ENCODE data around the gene DLGAP4. TPM values are rescaled to one million over a fixed set of nuclear protein-coding genes. Genes with fewer than 3 reads are reported as not detected.
"Not testable (repeated sequence)": the region's sequence is repeated elsewhere in the genome, so short reads cannot be mapped to it uniquely, and the experiment has no call there.

The DLGAP4 gene
- total and polyA plus RNA-seq, 10 of the 15 experiments (the other 5 are each of a cell fraction or from before 2014, with no cell fraction given), result 0.42 to 43.3 (median 19.0) TPM

- ChIA-PET RAD21 (ENCODE audit: unreplicated experiment) (no interaction called here), SMC1A (ENCODE audit: uncharacterized antibody, unreplicated experiment) (no interaction called here), CTCF (interaction anchor here (1.7 kb wide), 1 partner anchor 21 kb away, joined by 6 read pairs; no protein-coding TSS in a partner anchor), POLR2A (no interaction called here)
- intact Hi-C loops (cut with micrococcal nuclease; ENCODE audit: unreplicated experiment) (no loop called here), in situ Hi-C loops (cut with MboI) (no loop called here)
- no TSS peak for BruUV-seq (replicated peaks)
- no peak for ATAC-seq
- TF ChIP-seq FOXM1 (IDR thresholded peaks at IDR 0.05; ENCODE audit: low read depth, low read length) (no peak), RAD21 (IDR thresholded peaks at IDR 0.05; ENCODE audit: insufficient read depth, low read depth, low read length) (no peak)
- TF ChIP-seq, protein P1, sequence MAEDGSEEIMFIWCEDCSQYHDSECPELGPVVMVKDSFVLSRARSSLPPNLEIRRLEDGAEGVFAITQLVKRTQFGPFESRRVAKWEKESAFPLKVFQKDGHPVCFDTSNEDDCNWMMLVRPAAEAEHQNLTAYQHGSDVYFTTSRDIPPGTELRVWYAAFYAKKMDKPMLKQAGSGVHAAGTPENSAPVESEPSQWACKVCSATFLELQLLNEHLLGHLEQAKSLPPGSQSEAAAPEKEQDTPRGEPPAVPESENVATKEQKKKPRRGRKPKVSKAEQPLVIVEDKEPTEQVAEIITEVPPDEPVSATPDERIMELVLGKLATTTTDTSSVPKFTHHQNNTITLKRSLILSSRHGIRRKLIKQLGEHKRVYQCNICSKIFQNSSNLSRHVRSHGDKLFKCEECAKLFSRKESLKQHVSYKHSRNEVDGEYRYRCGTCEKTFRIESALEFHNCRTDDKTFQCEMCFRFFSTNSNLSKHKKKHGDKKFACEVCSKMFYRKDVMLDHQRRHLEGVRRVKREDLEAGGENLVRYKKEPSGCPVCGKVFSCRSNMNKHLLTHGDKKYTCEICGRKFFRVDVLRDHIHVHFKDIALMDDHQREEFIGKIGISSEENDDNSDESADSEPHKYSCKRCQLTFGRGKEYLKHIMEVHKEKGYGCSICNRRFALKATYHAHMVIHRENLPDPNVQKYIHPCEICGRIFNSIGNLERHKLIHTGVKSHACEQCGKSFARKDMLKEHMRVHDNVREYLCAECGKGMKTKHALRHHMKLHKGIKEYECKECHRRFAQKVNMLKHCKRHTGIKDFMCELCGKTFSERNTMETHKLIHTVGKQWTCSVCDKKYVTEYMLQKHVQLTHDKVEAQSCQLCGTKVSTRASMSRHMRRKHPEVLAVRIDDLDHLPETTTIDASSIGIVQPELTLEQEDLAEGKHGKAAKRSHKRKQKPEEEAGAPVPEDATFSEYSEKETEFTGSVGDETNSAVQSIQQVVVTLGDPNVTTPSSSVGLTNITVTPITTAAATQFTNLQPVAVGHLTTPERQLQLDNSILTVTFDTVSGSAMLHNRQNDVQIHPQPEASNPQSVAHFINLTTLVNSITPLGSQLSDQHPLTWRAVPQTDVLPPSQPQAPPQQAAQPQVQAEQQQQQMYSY (CRISPR knock-in tag; IDR thresholded peaks at IDR 0.05), result no peak
- TF ChIP-seq, protein P2, sequence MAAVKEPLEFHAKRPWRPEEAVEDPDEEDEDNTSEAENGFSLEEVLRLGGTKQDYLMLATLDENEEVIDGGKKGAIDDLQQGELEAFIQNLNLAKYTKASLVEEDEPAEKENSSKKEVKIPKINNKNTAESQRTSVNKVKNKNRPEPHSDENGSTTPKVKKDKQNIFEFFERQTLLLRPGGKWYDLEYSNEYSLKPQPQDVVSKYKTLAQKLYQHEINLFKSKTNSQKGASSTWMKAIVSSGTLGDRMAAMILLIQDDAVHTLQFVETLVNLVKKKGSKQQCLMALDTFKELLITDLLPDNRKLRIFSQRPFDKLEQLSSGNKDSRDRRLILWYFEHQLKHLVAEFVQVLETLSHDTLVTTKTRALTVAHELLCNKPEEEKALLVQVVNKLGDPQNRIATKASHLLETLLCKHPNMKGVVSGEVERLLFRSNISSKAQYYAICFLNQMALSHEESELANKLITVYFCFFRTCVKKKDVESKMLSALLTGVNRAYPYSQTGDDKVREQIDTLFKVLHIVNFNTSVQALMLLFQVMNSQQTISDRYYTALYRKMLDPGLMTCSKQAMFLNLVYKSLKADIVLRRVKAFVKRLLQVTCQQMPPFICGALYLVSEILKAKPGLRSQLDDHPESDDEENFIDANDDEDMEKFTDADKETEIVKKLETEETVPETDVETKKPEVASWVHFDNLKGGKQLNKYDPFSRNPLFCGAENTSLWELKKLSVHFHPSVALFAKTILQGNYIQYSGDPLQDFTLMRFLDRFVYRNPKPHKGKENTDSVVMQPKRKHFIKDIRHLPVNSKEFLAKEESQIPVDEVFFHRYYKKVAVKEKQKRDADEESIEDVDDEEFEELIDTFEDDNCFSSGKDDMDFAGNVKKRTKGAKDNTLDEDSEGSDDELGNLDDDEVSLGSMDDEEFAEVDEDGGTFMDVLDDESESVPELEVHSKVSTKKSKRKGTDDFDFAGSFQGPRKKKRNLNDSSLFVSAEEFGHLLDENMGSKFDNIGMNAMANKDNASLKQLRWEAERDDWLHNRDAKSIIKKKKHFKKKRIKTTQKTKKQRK (IDR thresholded peaks at IDR 0.05; ENCODE audit: low read depth, low read length), result no peak
- TF ChIP-seq, protein P3, sequence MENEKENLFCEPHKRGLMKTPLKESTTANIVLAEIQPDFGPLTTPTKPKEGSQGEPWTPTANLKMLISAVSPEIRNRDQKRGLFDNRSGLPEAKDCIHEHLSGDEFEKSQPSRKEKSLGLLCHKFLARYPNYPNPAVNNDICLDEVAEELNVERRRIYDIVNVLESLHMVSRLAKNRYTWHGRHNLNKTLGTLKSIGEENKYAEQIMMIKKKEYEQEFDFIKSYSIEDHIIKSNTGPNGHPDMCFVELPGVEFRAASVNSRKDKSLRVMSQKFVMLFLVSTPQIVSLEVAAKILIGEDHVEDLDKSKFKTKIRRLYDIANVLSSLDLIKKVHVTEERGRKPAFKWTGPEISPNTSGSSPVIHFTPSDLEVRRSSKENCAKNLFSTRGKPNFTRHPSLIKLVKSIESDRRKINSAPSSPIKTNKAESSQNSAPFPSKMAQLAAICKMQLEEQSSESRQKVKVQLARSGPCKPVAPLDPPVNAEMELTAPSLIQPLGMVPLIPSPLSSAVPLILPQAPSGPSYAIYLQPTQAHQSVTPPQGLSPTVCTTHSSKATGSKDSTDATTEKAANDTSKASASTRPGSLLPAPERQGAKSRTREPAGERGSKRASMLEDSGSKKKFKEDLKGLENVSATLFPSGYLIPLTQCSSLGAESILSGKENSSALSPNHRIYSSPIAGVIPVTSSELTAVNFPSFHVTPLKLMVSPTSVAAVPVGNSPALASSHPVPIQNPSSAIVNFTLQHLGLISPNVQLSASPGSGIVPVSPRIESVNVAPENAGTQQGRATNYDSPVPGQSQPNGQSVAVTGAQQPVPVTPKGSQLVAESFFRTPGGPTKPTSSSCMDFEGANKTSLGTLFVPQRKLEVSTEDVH (IDR thresholded peaks at IDR 0.05; ENCODE audit: low read depth, partially characterized antibody), result no peak
- no peak overlapping the region for H3K4me2 ChIP-seq (ENCODE audit: control insufficient read depth, insufficient read depth)
- no peak overlapping the region for H3K27ac ChIP-seq (ENCODE audit: control insufficient read depth, insufficient read depth)
- H3K36me3 ChIP-seq (ENCODE audit: control insufficient read depth in 2 of 2, insufficient read depth in 2 of 2, low read length in 1 of 2), result no peaks in the 10 kb centered on the region
- no peak overlapping the region for H2AFZ ChIP-seq (ENCODE audit: control insufficient read depth, low read depth, low read length)
- H3K4me1 ChIP-seq (ENCODE audit: control insufficient read depth, insufficient read depth, low read length), result no peaks in the 10 kb centered on the region
- no peak overlapping the region for H3K9ac ChIP-seq (ENCODE audit: control insufficient read depth, insufficient read depth, low read length)
- WGBS (ENCODE audit: insufficient coverage, insufficient replicate concordance, low lambda C conversion rate, missing lambda C conversion rate), result 30% methylated on average over 9 of the region's 9 CpGs
- no peaks in the 10 kb centered on the region for H3K79me2 ChIP-seq (ENCODE audit: control insufficient read depth, insufficient read depth, low read length)
- no peaks in the 10 kb centered on the region for H4K20me1 ChIP-seq (ENCODE audit: control insufficient read depth, insufficient read depth)
- no peak for FAIRE-seq
- no peak overlapping the region for H3K4me3 ChIP-seq
- H3K9me3 ChIP-seq (replicated peaks; ENCODE audit: control insufficient read depth, insufficient read depth, low read length), result no peaks in the 10 kb centered on the region
- H3K27me3 ChIP-seq (replicated peaks in 1 of 2; ENCODE audit: control insufficient read depth in 2 of 2, insufficient read depth in 2 of 2, low read length in 1 of 2), result peaks cover 0 to 2% of the 10 kb centered on the region in 2 experiments; a peak in 2 of 4 replicates
- DNase-seq (ENCODE audit: low read depth, low spot score), result no peak
Observed at GRCh38 chr20:36378686-36379085, 72.5 kb downstream of the DLGAP4 start.

DNA sequence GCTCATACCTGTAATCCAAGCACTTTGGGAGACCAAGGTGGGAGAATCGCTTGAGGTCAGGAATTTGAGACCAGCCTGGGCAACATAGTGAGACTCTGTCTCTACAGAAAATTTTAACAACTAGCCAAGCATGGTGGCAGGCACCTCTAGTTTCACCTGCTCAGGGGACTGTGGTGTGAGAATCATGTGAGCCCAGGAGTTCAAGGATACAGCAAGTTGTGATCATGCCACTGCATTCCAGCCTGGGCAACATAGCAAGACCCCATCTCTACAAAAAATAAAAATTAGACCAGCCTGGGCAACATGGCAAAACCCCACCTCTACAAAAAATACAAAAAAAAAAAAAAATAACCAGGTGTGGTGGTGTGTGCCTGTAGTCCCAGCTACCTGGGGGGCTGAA, 73.8 kb downstream of the DLGAP4 start:
- POLR2A ChIA-PET, result not testable (repeated sequence)

More for the DNA sequence above, 73.8 kb downstream of the DLGAP4 start:
- H3K4me2 ChIP-seq (ENCODE audit: control insufficient read depth, insufficient read depth); intact Hi-C loops (cut with micrococcal nuclease; ENCODE audit: unreplicated experiment); H3K27ac ChIP-seq (ENCODE audit: control insufficient read depth, insufficient read depth); H2AFZ ChIP-seq (ENCODE audit: control insufficient read depth, low read depth, low read length); H3K9ac ChIP-seq (ENCODE audit: control insufficient read depth, insufficient read depth, low read length); H3K79me2 ChIP-seq (ENCODE audit: control insufficient read depth, insufficient read depth, low read length); in situ Hi-C loops (cut with MboI); H3K9me3 ChIP-seq (replicated peaks; ENCODE audit: control insufficient read depth, insufficient read depth, low read length); H4K20me1 ChIP-seq (ENCODE audit: control insufficient read depth, insufficient read depth); RAD21 ChIA-PET (ENCODE audit: unreplicated experiment); BruUV-seq (replicated peaks); FAIRE-seq; H3K4me3 ChIP-seq; ATAC-seq; DNase-seq (ENCODE audit: low read depth, low spot score); H3K27me3 ChIP-seq (replicated peaks in 1 of 2; ENCODE audit: control insufficient read depth in 2 of 2, insufficient read depth in 2 of 2, low read length in 1 of 2); H3K36me3 ChIP-seq (ENCODE audit: control insufficient read depth in 2 of 2, insufficient read depth in 2 of 2, low read length in 1 of 2); CTCF ChIA-PET; H3K4me1 ChIP-seq (ENCODE audit: control insufficient read depth, insufficient read depth, low read length); SMC1A ChIA-PET (ENCODE audit: uncharacterized antibody, unreplicated experiment): not testable (repeated sequence)
- 67% methylated on average over 1 of the region's 1 CpG for WGBS (ENCODE audit: insufficient coverage, insufficient replicate concordance, low lambda C conversion rate, missing lambda C conversion rate)

Measured in GM12878 (cell line).